NCI-H187 (cell line): ENCODE results near the gene FDXACB1.
"Not testable (repeated sequence)": the region's sequence is repeated elsewhere in the genome, so short reads cannot be mapped to it uniquely, and the experiment has no call there.

Experiments used
- DNase-seq, 2 experiments: peaks; one replicate each; lab custom pipeline; 2025; lab: John Stamatoyannopoulos, UW

Gene FDXACB1

DNA sequence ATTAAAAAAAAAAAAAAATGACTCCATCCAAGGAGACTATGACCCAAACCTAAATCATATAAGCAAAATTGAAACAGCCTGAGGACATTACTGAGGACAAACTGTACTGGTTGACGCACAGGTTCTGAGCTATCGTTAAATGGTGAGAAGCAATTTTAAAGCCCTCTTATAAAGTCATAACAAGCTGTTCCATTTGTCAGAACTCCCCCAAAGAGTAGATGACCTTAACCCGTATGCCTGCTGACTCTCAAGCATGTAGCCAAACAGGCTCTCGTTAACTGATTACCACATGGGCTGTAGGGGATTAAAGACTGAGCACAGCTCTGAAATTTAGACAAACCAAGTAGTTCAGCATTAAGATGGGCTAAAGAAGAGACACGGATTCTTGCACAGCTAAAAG is 30.4 kb upstream of the FDXACB1 start:
- no peak for DNase-seq

DNA sequence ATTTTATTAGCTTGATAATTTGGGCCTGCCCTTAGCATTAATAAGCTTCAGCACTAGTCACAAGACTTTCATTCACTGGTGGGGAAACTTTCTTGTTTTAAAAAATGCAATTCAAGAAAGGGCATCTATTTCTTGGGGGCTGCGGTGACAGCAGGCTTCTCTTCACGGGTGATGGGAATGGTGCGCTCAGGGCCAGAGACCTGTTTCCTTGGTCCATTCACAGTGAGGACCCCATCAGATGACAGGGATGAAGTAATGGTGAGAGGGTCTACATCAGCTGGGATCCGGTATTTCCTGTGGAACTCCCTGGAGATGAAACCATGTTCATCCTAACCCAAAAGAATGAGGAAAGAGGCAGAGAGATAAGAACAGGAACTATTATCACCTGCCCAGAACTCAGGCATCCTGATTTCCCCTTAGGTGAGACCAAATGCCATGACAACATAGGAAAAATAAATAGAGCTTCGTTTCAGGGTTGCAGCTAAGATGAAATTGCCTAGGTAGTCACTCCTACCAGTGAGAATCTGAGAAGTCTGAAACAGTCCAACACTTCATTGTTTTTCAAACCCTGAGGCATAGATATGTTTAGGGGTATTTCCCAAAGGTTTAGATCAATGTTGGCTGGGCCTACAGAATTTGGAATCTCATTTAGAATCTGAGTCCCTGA is 29.8 kb upstream of the FDXACB1 start:
- no peak for DNase-seq

DNA sequence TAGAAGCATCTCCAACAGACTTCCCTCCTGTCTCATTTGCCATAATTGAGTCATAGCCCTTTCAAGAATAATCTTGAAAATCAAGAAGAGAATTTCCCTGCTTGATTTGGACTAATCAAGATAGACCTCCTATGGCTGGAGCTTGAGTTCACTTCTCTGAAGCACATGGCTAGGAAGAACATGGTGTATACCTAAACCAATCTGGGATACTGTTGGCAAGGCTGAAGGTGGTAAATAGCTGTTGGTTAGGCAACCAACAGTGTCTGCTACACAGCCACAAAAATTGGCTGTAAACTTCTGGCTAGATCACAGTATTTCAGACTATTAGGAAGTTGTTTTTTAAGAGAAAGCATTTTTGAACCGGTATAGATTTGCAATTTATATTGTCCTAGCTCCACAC is 27.7 kb upstream of the FDXACB1 start:
- no peak for DNase-seq

DNA sequence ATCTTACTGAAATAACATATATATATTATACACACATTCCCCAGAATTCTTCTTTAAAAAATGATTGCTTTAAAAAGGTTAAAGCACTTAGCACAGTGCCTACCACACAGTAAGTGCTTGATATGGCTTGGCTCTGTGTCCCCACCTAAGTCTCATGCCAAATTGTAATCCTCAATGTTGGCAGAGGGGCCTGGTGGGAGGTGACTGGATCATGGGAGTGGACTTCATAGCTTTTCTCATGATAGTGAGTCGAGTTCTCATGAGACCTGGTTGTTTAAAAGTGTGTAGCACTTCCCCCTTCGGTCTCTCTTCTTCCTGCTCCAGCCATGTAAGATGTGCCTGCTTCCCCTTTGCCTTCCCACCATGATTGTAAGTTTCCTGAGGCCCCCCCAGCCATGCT is 26.4 kb upstream of the FDXACB1 start:
- no peak for DNase-seq

DNA sequence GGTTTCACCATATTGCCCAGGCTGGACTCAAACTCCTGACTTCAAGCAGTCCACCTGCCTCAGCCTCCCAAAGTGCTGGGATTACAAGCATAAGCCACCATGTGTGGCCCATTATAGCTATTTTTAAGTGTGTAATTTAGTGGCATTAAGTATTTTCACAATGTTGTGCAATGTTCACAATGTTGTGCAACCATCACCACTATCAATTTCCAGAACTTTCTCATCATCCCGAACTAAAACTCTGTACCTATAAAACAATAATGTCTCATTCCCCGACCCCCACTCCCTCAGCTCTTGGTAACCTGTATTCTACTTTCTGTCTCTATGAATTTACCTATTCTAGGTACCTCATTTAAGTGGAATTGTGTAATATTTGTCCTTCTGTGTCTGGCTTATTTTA is 7.9 kb upstream of the FDXACB1 start:
- DNase-seq: no peak

DNA sequence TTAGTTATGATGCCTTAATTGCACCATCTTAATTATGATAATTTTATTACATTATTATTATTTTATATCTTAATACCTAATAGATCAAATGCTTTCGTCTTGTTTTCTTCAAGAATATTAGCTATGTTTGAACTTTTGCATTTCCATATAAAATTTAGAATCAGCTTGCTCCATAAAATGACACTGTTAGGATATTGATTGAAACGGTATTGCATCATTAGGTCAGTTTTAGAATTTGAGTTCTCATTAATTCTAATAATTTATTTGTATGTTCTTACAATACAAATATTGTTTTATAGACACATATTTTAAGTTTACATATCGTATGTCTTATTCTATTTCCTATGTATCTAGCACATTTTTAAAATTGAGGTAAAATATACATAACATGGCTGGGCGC is 7.1 kb upstream of the FDXACB1 start:
- DNase-seq: no peak

DNA sequence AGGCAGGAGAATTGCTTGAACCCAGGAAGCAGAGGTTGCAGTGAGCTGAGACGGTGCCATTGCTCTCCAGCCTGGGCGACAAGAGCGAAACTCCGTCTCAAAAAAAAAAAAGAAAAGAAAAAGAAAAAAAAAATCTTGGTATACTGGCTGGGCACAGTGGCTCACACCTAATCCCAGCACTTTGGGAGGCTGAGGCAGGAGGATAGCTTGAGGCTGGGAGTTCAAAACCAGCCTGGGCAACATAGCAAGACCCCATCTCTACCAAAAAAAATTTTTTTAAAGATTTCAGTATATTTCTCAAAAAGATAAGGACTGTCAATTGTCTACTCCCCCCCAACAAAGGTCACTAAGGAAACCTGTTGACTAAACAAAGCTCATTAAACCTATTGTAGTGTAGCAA is 6.1 kb upstream of the FDXACB1 start:
- not testable (repeated sequence) for DNase-seq

DNA sequence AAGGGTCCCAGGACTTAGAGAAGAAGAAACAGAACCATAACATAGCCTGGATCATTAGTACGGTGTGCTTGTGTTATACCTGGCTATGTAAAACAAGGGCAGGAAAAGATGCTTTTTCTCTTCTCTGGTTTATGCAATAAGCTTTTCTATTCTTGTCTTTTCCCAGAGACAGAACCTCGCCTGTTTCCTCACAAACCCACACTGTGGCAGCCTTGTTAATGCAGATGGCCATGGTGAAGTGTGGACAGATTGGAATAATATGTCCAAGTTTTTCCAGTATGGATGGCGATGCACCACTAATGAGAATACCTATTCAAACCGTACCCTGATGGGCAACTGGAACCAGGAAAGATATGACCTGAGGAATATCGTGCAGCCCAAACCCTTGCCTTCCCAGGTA is 3.2 kb upstream of the FDXACB1 start:
- DNase-seq: no peak

DNA sequence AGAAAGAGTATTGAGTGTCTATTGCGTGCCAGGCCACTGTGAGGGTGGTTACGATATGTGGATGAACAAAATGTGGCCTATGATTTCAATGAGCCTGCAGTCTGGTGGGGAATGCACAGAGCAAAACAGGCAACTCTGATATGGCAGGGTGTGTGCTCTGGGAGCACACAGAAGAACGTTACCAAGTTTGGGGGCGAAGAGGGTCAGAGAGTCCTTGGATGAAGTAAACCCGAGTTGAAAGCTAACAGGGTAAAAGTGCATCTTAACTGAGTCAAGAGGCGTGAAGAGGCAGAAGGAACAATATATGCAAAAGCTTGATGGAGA is 634 bp upstream of the FDXACB1 start:
- no peak for DNase-seq

DNA sequence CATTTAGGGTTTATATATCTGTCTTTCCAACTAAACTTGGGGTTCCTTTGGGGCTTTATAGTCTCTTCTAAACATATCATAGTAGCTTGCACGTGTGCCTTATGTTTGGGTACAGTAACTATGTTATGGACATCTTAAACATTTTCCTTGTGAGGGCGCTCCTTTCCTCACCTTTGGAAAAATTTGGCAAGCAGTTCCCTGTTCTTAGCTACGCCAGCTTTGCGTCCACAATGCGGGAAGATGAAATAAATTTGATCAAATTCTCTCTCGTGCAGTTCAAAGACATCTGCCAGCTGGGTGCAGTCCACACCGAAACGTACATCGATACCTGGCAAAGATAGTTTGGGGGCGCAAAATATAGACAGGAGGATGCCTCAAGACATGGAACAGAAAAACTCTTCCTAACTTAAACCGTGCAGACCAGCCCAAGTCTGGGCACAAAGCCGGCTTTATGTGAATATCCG is 548 bp downstream of the FDXACB1 start:
- no peak for DNase-seq

DNA sequence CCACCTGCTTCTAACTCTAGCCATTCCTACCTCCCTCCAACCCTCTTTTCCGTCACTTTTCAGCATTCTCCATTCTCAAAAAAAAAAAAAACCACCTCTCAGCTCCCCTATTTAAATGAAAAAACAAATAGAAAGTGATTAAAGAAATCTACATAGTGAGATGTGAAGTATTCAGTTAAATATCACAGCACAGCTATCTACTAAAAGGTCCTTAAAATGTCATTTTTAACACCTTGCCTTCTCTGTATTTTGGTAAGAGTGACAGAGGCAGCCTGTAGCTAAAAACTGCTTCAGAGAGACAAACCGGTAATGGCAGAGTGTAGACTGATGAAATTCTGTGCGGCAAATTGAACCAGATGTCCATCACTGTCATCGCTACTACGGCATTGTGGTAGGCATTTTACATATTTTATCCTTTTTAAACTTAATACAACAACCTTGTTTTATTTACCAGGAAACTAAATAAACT is 7.2 kb downstream of the FDXACB1 start:
- DNase-seq: no peak

DNA sequence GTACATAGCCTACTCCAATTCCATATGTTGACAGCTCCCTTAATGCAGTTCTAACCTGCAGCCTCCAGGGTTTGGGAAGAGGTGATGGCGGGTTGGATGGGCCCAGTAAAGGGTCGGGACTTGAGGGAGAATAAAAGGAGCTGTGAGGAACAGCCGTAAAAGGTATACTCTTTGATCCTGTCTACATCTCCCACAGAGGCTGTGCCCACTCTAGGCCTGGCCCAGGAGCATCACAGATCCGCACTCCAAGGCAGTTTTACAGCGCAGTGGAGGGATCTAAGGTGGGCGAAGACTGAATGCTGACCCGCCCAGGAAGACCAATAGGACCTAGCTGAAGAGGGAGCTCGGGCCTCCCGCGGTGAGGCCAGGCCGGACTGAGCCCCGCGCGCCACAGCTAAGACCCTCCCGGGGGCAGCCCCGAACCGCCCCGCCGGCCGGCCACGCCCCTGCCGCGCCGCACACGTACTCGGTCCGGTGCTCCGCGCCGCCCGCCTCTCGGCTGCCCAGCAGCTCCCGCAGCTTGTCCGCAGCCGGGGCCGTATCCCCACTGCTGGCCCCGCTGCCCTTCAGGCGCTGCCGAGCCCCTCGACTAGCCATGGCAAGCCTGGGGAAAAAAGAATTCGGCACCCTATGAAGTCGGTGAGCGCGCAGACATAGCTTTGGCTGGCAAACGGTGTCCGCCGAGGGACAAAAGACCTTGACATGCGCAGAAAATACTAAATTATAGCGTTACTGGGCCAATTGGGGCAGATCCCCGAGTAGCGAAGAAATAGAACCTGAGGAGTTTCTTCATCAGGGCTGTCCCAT is 7.9 kb downstream of the FDXACB1 start, which contains the start of gene ALG9:
Gene ALG9 (minus strand): TSS at position 696 of the 807 bp plus-strand sequence. CDS start 99 bp downstream, at position 597.
- peak in 1 of 2 experiments; percentile 85 for DNase-seq

DNA sequence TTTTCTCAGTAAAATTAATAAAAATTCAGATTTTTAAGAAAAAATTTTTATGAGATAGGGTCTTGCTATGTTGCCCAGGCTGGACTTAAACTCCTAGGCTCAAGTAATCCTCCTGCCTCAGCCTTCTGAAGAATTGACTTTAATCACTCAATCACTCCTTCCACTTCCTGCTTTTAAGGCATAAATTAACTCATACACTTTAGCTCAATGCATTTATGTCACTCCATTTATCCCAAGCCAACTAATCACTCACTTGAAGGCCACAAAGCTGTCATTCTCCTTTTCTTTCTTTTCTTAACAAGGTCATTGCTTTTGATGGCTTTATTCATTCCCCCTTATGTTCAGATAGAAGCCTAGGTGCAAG is 8.5 kb downstream of the FDXACB1 start:
- no peak for DNase-seq

DNA sequence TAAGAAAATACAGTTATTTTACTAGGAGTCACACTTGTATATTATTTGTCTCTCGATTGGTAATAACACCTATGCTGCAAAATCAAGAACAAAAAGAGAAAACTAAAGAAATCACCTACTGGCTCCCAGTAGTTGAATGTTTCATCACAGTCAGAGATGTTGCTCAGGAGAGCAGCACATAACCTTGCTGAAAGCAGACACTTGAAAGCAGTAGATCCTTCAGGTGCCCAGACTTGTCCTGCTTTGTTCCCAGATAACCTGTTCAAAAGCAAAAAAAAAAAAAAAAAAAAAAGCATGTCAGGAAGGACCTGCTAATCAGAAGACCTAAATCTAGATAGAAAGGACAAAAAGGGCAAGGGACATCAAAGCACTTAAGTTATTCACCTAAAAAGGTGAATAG is 8.9 kb downstream of the FDXACB1 start:
- DNase-seq: no peak

DNA sequence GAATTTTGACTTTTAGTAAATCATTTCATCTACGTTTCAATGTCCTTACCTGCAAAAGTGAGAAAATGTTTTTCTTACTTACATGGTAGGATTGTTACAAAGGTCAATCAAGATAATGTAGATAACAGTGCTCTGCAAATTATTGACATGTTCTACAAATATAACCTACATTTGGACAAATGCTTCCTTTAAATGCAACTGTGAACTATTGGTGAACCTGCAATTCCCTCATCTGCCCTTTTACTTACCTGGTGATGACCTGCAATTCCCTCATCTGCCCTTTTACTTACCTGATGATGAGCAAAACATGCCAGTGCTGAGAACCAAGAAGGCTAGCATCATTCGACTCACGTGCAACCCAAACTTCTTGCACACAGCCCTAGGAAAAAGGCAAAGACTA is 18.7 kb downstream of the FDXACB1 start:
- DNase-seq: no peak

DNA sequence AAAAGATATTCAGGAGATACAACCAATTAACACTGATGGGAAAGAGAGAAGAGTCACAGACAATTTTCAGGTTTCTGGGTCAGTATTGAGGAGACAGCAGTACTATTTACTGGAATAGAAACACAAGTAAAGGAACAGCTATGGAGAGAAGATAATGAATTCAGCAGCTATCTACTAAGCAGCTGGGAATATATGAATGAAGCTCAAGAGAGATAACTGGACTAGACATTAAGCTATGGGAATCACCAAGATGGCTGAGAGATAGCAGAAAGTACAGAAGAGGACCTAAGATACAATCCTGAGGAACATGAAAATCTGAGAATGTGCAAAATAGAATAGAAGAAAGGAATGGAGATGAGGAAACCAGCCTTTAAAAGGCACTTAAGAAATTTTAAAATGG is 23.5 kb downstream of the FDXACB1 start:
- DNase-seq: no peak

DNA sequence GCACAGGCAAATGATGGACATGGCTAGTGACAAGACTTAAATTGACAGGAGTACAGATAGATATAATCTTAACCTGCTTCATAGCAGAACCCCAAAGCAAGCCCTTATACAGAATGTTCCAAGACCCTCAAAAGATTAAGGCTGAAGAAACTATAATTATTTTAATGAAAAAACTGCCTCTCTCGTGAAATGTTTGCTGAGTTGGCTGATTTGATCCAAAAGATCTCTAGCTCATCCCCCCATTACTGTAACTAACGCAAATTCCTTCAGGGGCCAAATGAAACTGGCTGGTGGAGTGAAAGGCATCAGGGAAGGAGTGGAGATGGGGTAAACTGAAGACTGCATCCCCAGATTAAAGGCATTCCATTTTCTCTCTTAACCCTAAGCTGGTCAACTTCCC is 26.9 kb downstream of the FDXACB1 start:
- no peak for DNase-seq

DNA sequence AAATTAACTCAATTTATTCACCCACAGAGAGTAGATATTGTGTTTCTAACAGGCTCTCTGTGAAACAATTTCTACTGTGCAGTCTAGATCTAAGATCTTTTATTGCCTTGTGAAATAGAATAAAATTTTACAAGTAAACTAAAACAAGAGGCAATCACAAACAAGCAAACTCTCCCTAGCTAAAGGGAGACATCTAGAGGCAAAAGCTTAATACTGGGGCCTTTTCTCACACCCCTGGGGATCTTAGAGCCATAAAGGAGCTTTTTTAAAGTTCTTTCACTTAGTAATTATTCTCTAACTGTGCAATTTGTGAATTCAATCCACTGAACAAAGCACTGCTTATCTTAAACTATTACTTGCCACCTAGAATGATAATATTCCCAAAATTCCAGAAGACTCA is 27.3 kb downstream of the FDXACB1 start:
- DNase-seq: no peak

DNA sequence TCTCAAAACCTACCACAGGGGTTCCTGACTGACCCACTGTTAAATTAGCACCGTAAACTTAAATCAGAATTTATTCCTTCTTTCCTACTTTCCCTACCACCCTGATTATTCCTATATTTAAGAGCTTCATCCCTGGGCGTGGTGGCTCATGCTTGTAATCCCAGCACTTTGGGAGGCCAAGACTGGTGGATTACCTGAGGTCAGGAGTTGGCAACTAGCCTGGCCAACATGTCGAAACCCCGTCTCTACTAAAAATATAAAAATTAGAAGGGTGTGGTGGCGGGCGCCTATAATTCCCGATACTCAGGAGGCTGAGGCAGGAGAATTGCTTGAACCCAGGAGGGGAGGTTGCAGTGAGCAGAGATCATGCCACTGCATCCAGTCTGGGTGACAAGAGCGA is 27.9 kb downstream of the FDXACB1 start:
- no peak for DNase-seq

DNA sequence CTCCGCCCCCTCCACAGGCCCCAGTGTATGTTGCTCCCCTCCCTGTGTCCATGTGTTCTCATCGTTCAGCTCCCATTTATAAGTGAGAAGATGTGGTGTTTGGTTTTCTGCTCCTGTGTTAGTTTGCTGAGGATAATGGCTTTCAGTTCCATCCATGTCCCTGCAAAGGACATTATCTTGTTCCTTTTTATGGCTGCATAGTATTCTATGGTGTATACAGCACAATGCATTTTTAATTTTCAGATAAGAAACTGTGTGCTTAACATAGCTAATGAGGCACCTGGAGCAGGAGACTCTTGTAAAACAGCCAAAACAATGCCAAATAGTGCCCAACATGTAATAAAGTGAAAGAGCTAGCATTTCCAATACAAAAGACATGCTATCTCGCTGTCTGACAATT is 29.3 kb downstream of the FDXACB1 start:
- DNase-seq: no peak

DNA sequence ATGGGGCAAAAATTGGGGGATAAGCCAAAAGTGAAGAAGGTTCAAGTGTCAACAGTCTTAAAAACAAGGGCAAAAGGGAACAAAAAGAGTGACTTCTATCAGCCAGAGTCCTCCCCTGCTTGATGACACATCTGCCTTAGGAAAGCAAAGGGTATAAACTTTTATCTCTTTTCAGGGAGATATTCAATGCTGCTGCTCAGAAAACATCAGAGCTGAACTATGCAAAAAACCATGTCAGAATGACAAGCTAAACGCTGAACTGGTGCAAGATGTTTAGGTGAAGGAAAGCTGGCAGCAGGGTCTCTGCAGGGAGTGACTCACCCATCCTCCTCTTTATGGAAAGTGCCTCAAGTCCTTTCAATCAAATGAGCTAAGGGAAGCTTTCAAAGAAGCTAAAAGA is 32.3 kb downstream of the FDXACB1 start:
- no peak for DNase-seq

DNA sequence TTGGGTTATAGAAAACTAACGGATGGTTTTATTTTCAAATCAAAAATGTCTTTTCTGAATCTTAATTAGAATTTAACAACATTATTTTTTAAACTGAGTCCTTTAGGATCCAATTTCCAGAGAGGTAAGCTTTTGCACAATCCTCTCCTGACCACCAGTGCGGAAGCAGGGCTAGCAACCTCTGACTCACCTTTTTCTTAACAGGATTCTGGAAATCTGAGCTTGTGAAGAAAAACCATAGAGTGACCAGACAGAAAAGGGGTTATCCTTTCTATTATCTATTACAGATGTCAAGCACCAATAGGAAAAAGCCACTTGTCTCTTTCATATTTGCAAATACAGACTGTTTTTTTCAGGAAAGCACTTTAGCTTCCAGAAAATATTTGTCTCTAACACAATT is 32.9 kb downstream of the FDXACB1 start:
- no peak for DNase-seq

DNA sequence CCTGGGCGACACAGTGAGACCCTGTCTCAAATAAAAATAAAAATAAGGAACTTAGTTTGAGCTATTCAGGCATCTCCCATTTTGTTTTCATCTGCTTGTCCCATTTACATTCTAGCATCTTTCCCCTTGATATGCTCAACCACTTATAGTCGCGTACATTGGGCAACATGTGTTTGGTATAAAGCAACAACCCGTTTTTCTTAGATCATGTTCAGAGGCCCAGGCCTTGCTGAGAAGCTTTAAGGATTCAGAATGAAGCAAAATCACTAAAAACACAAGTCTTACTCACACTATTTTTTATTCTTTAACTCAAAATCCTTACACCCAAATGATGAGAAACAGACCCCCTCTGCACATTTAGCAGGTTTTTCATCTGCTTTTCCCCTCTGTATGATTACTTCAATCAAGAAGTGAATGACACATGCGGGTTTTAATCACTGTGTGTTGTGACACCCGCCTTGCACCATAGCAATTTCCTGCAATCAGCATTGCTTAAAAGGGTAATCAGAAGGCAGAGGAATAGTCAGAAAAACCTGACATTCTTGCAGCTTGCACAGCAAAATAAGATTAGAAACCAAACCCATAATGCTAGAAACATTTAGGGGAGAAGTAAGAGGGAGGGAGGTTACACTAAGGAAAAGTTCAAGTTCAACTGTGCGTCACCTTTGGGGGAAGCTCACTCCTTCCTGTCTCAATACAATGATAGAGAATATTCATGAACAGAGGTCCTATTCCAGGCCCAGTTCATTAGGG is 33.5 kb downstream of the FDXACB1 start:
- no peak for DNase-seq
